GM19351 (cell line): ENCODE results near the gene STAT4.

Source experiments
- ATAC-seq: cut with Tn5 transposase; IDR thresholded peaks from one replicate; pipeline ENCODE4 v1.9.1; 2021; ENCODE audit warnings: mild to moderate bottlenecking, moderate library complexity; ENCODE audit not compliant: unreplicated experiment

STAT4 gene

GRCh38 chr2:191174442-191174841 is 23.6 kb upstream of the STAT4 start:
- ATAC-seq = no peak

- ATAC-seq = no peak
Measured at GRCh38 chr2:191173206-191173605, 22.4 kb upstream of the STAT4 start.

GRCh38 chr2:191171708-191172355 is 21.0 kb upstream of the STAT4 start:
- ATAC-seq = no peak

GRCh38 chr2:191171286-191171685 is 20.5 kb upstream of the STAT4 start:
- no peak for ATAC-seq

GRCh38 chr2:191170773-191171172 is 20.0 kb upstream of the STAT4 start:
- no peak for ATAC-seq

- ATAC-seq = no peak
Measured at GRCh38 chr2:191170301-191170636, 19.5 kb upstream of the STAT4 start.

GRCh38 chr2:191169456-191170300 is 18.9 kb upstream of the STAT4 start:
- no peak for ATAC-seq

GRCh38 chr2:191167766-191168165 is 17.0 kb upstream of the STAT4 start:
- ATAC-seq = no peak

- ATAC-seq = no peak
Measured at GRCh38 chr2:191166756-191167445, 16.1 kb upstream of the STAT4 start.

- ATAC-seq = no peak
Measured at GRCh38 chr2:191166111-191166755, 15.4 kb upstream of the STAT4 start.

- peak; percentile 97 for ATAC-seq
Measured at GRCh38 chr2:191165176-191165643, 14.4 kb upstream of the STAT4 start.

GRCh38 chr2:191158747-191159146 is 8.0 kb upstream of the STAT4 start:
- ATAC-seq = no peak

GRCh38 chr2:191158193-191158592 is 7.4 kb upstream of the STAT4 start:
- ATAC-seq = no peak

GRCh38 chr2:191155608-191156071 is 4.8 kb upstream of the STAT4 start:
- peak; percentile 32 for ATAC-seq

GRCh38 chr2:191153716-191154115 is 2.9 kb upstream of the STAT4 start:
- ATAC-seq = no peak

- peak; percentile 25 for ATAC-seq
Measured at GRCh38 chr2:191152482-191153240, 1.9 kb upstream of the STAT4 start.

- ATAC-seq = no peak
Measured at GRCh38 chr2:191151331-191151730, 537 bp upstream of the STAT4 start.

- ATAC-seq = peak; percentile 18
Measured at GRCh38 chr2:191150230-191150599, 579 bp downstream of the STAT4 start.

GRCh38 chr2:191149391-191149790 is 1.4 kb downstream of the STAT4 start:
- ATAC-seq = no peak

GRCh38 chr2:191148791-191149190 is 2.0 kb downstream of the STAT4 start:
- ATAC-seq = no peak
